ENCODE data around the gene NANP.
"Not testable (repeated sequence)": the region's sequence is repeated elsewhere in the genome, so short reads cannot be mapped to it uniquely, and the experiment has no call there.

Gene NANP

GRCh38 chr20:25619514-25619913, 4.3 kb downstream of the NANP start:
- DNase-seq (ENCODE audit: low read depth) = no peak
- no peak overlapping the region for H3K4me3 ChIP-seq (ENCODE audit: low read depth, low read length)

- H3K4me3 ChIP-seq (ENCODE audit: low read depth, low read length) = no peak overlapping the region
- DNase-seq (ENCODE audit: low read depth) = no peak
These were observed 15.0 kb downstream of the NANP start for GRCh38 chr20:25608774-25609173.

GRCh38 chr20:25606094-25606695, 17.6 kb downstream of the NANP start:
- no peak for DNase-seq (ENCODE audit: low read depth)
- no peak overlapping the region for H3K4me3 ChIP-seq (ENCODE audit: low read depth, low read length)

DNA sequence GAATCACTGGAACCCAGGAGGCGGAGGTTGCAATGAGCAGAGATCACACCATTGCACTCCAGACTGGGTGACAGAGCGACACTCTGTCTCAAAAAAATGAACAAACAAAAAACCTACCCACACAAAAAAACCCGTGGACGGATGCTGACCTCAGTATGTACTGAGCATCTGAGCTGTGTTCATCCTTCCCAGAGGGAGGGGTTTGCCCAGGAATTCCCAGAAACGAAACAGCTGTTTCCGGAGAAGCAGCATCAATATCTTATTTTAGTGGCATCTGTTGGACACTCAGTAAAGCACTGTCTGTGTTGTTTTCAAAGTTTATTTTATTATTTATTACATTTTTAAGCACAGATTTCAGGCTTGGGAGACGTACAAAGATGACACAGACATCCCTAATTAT, 18.7 kb downstream of the NANP start:
- DNase-seq (ENCODE audit: low read depth) = no peak
- H3K4me3 ChIP-seq (ENCODE audit: low read depth, low read length) = no peak overlapping the region

GRCh38 chr20:25604611-25605010, 19.2 kb downstream of the NANP start:
- H3K4me3 ChIP-seq (ENCODE audit: low read depth, low read length) = no peak overlapping the region
- DNase-seq (ENCODE audit: low read depth) = no peak

GRCh38 chr20:25602914-25603309, 20.9 kb downstream of the NANP start:
- not testable (repeated sequence) for H3K4me3 ChIP-seq (ENCODE audit: low read depth, low read length); DNase-seq (ENCODE audit: low read depth)

GRCh38 chr20:25602191-25602913, 21.5 kb downstream of the NANP start:
- not testable (repeated sequence) for DNase-seq (ENCODE audit: low read depth); H3K4me3 ChIP-seq (ENCODE audit: low read depth, low read length)

- H3K4me3 ChIP-seq (ENCODE audit: low read depth, low read length) = no peak overlapping the region
- no peak for DNase-seq (ENCODE audit: low read depth)
These were observed 22.2 kb downstream of the NANP start for GRCh38 chr20:25601659-25602058.

GRCh38 chr20:25600632-25601031, 23.2 kb downstream of the NANP start:
- DNase-seq (ENCODE audit: low read depth) = no peak
- no peak overlapping the region for H3K4me3 ChIP-seq (ENCODE audit: low read depth, low read length)

- H3K4me3 ChIP-seq (ENCODE audit: low read depth, low read length) = no peak overlapping the region
- DNase-seq (ENCODE audit: low read depth) = no peak
These were observed 31.5 kb downstream of the NANP start for GRCh38 chr20:25592135-25592852.

- not testable (repeated sequence) for DNase-seq (ENCODE audit: low read depth); H3K4me3 ChIP-seq (ENCODE audit: low read depth, low read length)
These were observed 33.0 kb downstream of the NANP start for GRCh38 chr20:25590778-25591177.

GRCh38 chr20:25588491-25588890, 35.3 kb downstream of the NANP start:
- H3K4me3 ChIP-seq (ENCODE audit: low read depth, low read length) = no peak overlapping the region
- DNase-seq (ENCODE audit: low read depth) = no peak

GRCh38 chr20:25587536-25587935, 36.3 kb downstream of the NANP start:
- H3K4me3 ChIP-seq (ENCODE audit: low read depth, low read length) = no peak overlapping the region
- DNase-seq (ENCODE audit: low read depth) = no peak

GRCh38 chr20:25586877-25587276, 36.9 kb downstream of the NANP start:
- DNase-seq (ENCODE audit: low read depth) = no peak
- H3K4me3 ChIP-seq (ENCODE audit: low read depth, low read length) = no peak overlapping the region

DNA sequence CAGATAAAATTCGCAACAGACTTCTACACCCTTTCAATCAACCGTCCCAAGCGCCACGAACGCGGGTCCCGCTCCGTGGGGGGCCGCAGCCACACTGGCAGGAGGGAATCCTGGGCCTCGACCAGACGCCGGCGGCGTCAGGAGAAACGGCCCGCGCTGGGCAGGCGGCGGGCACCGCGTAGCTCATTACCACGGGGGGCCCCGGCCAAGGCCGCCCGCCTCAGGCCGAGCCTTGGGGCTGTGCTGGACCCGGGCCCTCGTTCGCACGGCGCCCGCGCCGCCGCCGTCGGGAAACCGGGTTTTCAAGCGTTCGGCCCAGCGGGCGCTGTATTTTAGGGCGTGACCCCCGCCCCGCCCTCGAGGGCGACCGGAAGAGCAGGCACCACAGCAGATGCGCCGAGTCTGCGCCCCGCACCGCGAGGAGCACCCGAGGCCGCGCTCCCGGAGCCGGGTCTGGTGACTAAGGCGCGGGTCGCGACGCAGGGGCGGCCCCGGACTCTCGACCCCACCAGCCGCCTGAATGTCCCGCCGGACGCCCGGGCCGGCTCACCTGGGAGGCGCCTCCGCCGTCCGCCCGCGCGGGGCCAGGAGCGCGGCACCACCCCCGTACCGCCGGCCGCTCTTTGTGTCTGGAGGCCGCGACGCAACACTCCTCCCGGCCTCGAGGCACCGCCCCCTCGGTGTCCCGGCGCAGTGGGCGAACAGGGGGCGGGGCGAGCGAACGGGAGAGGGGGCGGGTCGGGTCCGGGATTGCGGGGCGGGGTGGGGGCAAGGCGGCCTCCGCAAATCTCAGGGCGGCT, 38.7 kb downstream of the NANP start, which contains the start of gene NINL:
Gene NINL (minus strand): TSS at position 627 of the 800 bp plus-strand sequence. CDS start 58,944 bp downstream, outside the sequence.
- H3K4me3 ChIP-seq (ENCODE audit: low read depth, low read length) = peak within 1 kb of the TSS; percentile 68
- DNase-seq (ENCODE audit: low read depth) = no peak

DNA sequence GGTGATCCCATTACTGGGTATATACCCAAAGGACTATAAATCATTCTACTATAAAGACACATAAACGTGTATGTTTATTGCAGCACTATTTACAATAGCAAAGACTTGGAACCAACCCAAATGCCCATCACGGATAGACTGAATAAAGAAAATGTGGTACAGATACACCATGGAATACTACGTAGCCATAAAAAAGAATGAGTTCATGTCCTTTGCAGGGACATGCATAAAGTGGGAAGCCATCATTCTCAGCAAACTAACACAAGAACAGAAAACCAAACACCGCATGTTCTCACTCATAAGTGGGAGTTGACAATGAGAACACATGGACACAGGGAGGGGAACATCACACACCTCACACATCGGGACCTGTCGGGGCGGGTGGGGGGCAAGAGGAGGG, 40.2 kb downstream of the NANP start:
- not testable (repeated sequence) for H3K4me3 ChIP-seq (ENCODE audit: low read depth, low read length); DNase-seq (ENCODE audit: low read depth)

GRCh38 chr20:25580711-25581110, 43.1 kb downstream of the NANP start:
- no peak overlapping the region for H3K4me3 ChIP-seq (ENCODE audit: low read depth, low read length)
- no peak for DNase-seq (ENCODE audit: low read depth)

DNA sequence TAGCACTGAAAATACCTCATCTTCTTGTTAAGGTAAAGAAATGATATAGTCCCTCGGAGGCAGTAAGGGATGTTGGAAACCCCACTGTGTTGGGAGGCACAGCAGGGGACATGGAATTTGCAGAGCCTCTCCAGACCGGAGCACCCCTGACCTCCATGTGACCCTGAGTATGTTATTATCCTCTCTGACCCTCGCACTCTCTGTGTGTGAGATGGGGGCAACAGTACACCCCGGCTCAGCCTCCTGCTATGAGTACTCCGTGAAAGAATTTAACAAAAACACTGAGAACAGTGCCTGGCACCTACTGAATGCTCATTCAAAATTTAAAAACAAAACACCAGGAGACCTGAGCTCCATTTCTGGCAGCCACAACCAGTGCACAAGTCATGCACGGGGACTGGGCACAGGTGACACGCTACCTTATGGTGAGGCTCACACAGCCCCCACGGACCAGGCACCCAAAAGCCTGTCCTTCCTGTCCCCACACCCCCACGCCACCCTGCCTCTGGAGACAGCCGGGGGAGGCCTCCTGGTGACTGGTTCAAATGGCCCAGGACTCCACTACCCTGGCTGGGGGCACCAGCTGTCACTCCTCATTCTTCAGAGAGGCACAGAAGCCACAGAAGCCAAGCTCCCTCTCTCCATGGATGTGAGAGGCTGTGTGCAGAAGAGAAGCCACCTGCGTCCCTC, 44.6 kb downstream of the NANP start:
- H3K4me3 ChIP-seq (ENCODE audit: low read depth, low read length) = no peak overlapping the region
- DNase-seq (ENCODE audit: low read depth) = no peak
